GM12878 (cell line): ENCODE results near the gene PLCB2. TPM values are rescaled to one million over a fixed set of nuclear protein-coding genes. Genes with fewer than 3 reads are reported as not detected.

Experiments used
- ATAC-seq: fragments of 200-7000 bp; cut with Tn5 transposase; 3 replicates; pipeline ENCODE4 v1.9.1; 2020; ENCODE audit warnings: mild to moderate bottlenecking, moderate library complexity
- BruUV-seq: library from RNA; stranded (reverse); fragments of 400-500 nt; replicated peaks from 2 replicates; lab custom pipeline; 2021; lab: Mats Ljungman, UMichigan
- CTCF ChIA-PET: fragments of 300-600 bp; sonication (Branson Sonifier 250); formaldehyde crosslinking; extraction: SDS; loops from one replicate; lab custom pipeline; 2021; ENCODE audit warnings: inconsistent platforms; lab: Yijun Ruan, JAX
- POLR2A ChIA-PET: fragments of 350-600 bp; formaldehyde crosslinking; extraction: SDS; loops from one replicate; lab custom pipeline; 2021; ENCODE audit warnings: inconsistent platforms; lab: Charles Lee
- RAD21 ChIA-PET: fragments of 300-600 bp; sonication (Branson Sonifier 250); formaldehyde crosslinking; loops from one replicate; lab custom pipeline; 2023; ENCODE audit warnings: antibody characterized with exemption; ENCODE audit not compliant: unreplicated experiment; lab: Charles Lee
- SMC1A ChIA-PET: fragments of 300-600 bp; sonication (Branson Sonifier 250); formaldehyde crosslinking; loops from one replicate; lab custom pipeline; 2023; ENCODE audit not compliant: unreplicated experiment, uncharacterized antibody; lab: Charles Lee
- DNase-seq: peaks from one replicate; pipeline ENCODE4 v3.0.0-alpha.2; 2011; ENCODE audit warnings: low read depth, low spot score
- FAIRE-seq: peaks from 3 replicates; lab custom pipeline; 2011; peaks lifted over from hg19 to GRCh38; lab: Jason Lieb, UNC
- H2AFZ ChIP-seq: 2 replicates; pipeline ENCODE4 v1.6.0; 2011; ENCODE audit warnings: low read depth, low read length, control low read depth; ENCODE audit not compliant: control insufficient read depth
- H3K27ac ChIP-seq: 2 replicates; pipeline ENCODE4 v1.5.1; 2011; ENCODE audit warnings: control low read depth; ENCODE audit not compliant: control insufficient read depth, insufficient read depth
- H3K27me3 ChIP-seq, 2 experiments: replicated peaks in 1 of 2; 2 replicates each; pipeline versions ENCODE4 v1.6.0 to v1.6.1; 2011; ENCODE audit warnings: low read length in 1 of 2; ENCODE audit not compliant: control insufficient read depth in 2 of 2, insufficient read depth in 2 of 2
- H3K36me3 ChIP-seq, 2 experiments: 2 replicates each; pipeline ENCODE4 v1.5.1; 2011; ENCODE audit warnings: low read length in 1 of 2; ENCODE audit not compliant: control insufficient read depth in 2 of 2, insufficient read depth in 2 of 2
- H3K4me1 ChIP-seq: 2 replicates; pipeline ENCODE4 v1.6.1; 2011; ENCODE audit warnings: mild to moderate bottlenecking, low read length, moderate library complexity, mixed read lengths; ENCODE audit not compliant: control insufficient read depth, insufficient read depth
- H3K4me2 ChIP-seq: 2 replicates; pipeline ENCODE4 v1.6.0; 2011; ENCODE audit warnings: control low read depth; ENCODE audit not compliant: control insufficient read depth, insufficient read depth
- H3K4me3 ChIP-seq: fragments of 200-600 bp; sonication (generic); 2 replicates; pipeline ENCODE4 v1.5.1; 2016
- H3K79me2 ChIP-seq: 2 replicates; pipeline ENCODE4 v1.6.0; 2011; ENCODE audit warnings: low read length; ENCODE audit not compliant: control insufficient read depth, insufficient read depth
- H3K9ac ChIP-seq: 2 replicates; pipeline ENCODE4 v1.8.0; 2011; ENCODE audit warnings: low read length, control low read depth, mixed read lengths; ENCODE audit not compliant: control insufficient read depth, insufficient read depth
- H3K9me3 ChIP-seq: replicated peaks from 3 replicates; pipeline ENCODE4 v1.5.1; 2011; ENCODE audit warnings: mild to moderate bottlenecking, low read length; ENCODE audit not compliant: control insufficient read depth, insufficient read depth
- H4K20me1 ChIP-seq: 2 replicates; pipeline ENCODE4 v1.6.0; 2011; ENCODE audit not compliant: control insufficient read depth, insufficient read depth
- HCFC1 ChIP-seq: fragments of 150-350 bp; IDR thresholded peaks from 2 replicates; pipeline ENCODE4 v1.6.1; 2014; ENCODE audit warnings: low read length
- POLR2A ChIP-seq: IDR thresholded peaks from 2 replicates; pipeline ENCODE4 v1.6.1; 2011; ENCODE audit warnings: low read depth, mild to moderate bottlenecking, low read length
- RAD21 ChIP-seq: IDR thresholded peaks from 2 replicates; pipeline ENCODE4 v1.6.1; 2011; ENCODE audit warnings: mild to moderate bottlenecking, low read depth, low read length, moderate library complexity; ENCODE audit not compliant: insufficient read depth
- RUNX3 ChIP-seq: IDR thresholded peaks from 2 replicates; pipeline ENCODE4 v1.6.1; 2012; ENCODE audit warnings: low read length, inconsistent platforms
- SIN3A ChIP-seq: IDR thresholded peaks from 2 replicates; pipeline ENCODE4 v1.6.1; 2012; ENCODE audit warnings: low read depth, low read length, improper control_type of control experiment
- SREBF2 ChIP-seq: IDR thresholded peaks from 2 replicates; pipeline ENCODE4 v1.6.1; 2012; ENCODE audit warnings: mild to moderate bottlenecking, low read length
- STAT3 ChIP-seq: IDR thresholded peaks from 2 replicates; pipeline ENCODE4 v1.6.1; 2011; ENCODE audit warnings: low read depth, low read length, improper control_type of control experiment
- YY1 ChIP-seq: IDR thresholded peaks from 2 replicates; pipeline ENCODE4 v1.6.1; 2011; ENCODE audit warnings: low read depth, mild to moderate bottlenecking, low read length
- WGBS: methylation state at CpG from one replicate; pipeline ENCODE4 v1.1.6; 2016; ENCODE audit warnings: low lambda C conversion rate; ENCODE audit not compliant: insufficient replicate concordance, insufficient coverage; ENCODE audit errors: missing lambda C conversion rate; 5-methylcytosine and 5-hydroxymethylcytosine counted together
- in situ Hi-C: fragments of 300-500 bp; cut with MboI; formaldehyde crosslinking; loops from 9 replicates; pipeline ENCODE4 v1.14.3; 2018; ENCODE audit warnings: mixed read lengths
- intact Hi-C: fragments of 100-400 bp; cut with micrococcal nuclease; formaldehyde crosslinking; loops from one replicate; pipeline ENCODE4 v1.14.2; 2022; ENCODE audit not compliant: unreplicated experiment
- polyA plus RNA-seq, 11 experiments: library from polyadenylated mRNA; depleted of rRNA in 4 of 11; unstranded in 6 of 11; stranded (reverse) in 5 of 11; fragments of >200 nt; fragmentation: Nextera tagmentation in 4 of 11; fragmentation: Illumina TruSeq in 1 of 11; extraction: Ambion mirVana in 4 of 11; extraction: Trizol in 1 of 11; gene quantifications; 1 replicate in 1 of 11; 2 replicates in 10 of 11; pipeline versions ENCODE4 v1.2.1 to v1.2.3, GENCODE V29; 2011 to 2016; ENCODE audit warnings: inconsistent platforms in 2 of 11, missing spikeins in 2 of 11, low read depth in 1 of 11
- total RNA-seq, 4 experiments: library from RNA; depleted of rRNA in 3 of 4; stranded (reverse); fragments of >200 nt in 3 of 4; fragmentation: Illumina TruSeq in 1 of 4; extraction: Trizol in 1 of 4; gene quantifications; 2 replicates each; pipeline versions ENCODE4 v1.2.1 to v1.2.3, GENCODE V29; 2013 to 2021
- TF ChIP-seq, protein P1 (sequence below), 3 experiments: IDR thresholded peaks in 2 of 3; conservative IDR thresholded peaks in 1 of 3; 2 replicates each; pipeline ENCODE4 v1.5.1; 2011; ENCODE audit warnings: low read depth in 3 of 3, low read length in 3 of 3, mild to moderate bottlenecking in 3 of 3, control low read depth in 2 of 3, moderate library complexity in 2 of 3, inconsistent platforms in 1 of 3, mixed read lengths in 1 of 3; ENCODE audit not compliant: control insufficient read depth in 2 of 3, insufficient read depth in 1 of 3; ENCODE audit errors: extremely low read depth in 1 of 3
- TF ChIP-seq, protein P2 (sequence below): IDR thresholded peaks from 2 replicates; pipeline ENCODE4 v1.6.1; 2012; ENCODE audit warnings: low read depth, low read length, improper control_type of control experiment
- TF ChIP-seq, protein P3 (sequence below): IDR thresholded peaks from 2 replicates; pipeline ENCODE4 v1.6.1; 2011; ENCODE audit warnings: borderline replicate concordance, low read depth, mild to moderate bottlenecking, moderate library complexity, low read length; ENCODE audit not compliant: insufficient read depth, poor library complexity, severe bottlenecking
- TF ChIP-seq, protein P4 (sequence below): fragments of 450-650 bp; IDR thresholded peaks from 2 replicates; pipeline ENCODE4 v1.6.1; 2017; ENCODE audit warnings: mild to moderate bottlenecking, moderate library complexity
- TF ChIP-seq, protein P5 (sequence below): IDR thresholded peaks from 2 replicates; pipeline ENCODE4 v1.6.1; 2011; ENCODE audit warnings: mild to moderate bottlenecking, low read depth, low read length, moderate library complexity; ENCODE audit not compliant: insufficient replicate concordance

The PLCB2 gene
- total and polyA plus RNA-seq, 10 of the 15 experiments (the other 5 are each of a cell fraction or from before 2014, with no cell fraction given) = 1.2 to 39.4 (median 10.7) TPM

DNA sequence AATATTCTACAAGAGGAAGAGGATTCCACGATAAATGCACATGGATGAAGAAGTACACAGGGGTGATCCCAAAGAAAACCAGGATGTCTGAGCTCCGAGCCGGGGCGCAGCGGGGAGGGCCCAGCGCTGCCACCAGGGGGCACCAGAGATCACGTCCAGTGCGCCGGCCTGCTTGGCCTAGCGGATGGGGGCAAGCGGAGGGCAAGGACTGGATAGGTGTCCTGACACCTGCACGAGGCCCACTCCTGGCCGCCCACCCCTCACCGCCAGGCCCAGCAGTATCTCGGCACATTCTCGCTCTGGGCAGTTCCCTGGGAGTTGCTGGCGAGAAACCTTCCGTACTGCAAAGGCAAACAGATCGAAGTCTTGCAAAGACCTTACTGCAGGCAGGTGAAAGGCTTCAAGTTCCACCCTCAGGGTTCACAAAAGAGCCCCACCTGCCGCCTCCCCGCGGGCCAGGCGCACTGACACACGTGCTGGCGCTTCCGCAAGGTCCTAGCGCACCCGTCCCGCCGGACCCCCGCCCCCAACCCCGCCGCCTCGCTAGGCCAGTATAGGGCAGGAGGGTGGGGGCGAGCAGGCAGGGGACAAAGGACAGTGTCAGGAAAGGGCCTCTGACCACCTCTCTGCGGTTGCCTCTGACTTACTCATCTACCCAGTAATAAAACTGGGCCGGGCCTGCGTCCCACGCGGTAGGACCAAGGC is 28.1 kb downstream of the PLCB2 start:
- RAD21 ChIA-PET = interaction anchor here (0.6 to 5.7 kb wide), 18 partner anchors 19 to 250 kb away, joined by 3 to 93 read pairs (median 4); partner anchors contain the start of genes CCDC9B and PLCB2
- POLR2A ChIA-PET = interaction anchor here (1.0 to 1.7 kb wide), 3 partner anchors 12 to 62 kb away, joined by 3 to 6 read pairs (median 5); no protein-coding TSS in a partner anchor
- no peaks in the 10 kb centered on the region for H3K79me2 ChIP-seq
- ATAC-seq = peak; percentile 75
- no peak for DNase-seq
- H4K20me1 ChIP-seq = no peaks in the 10 kb centered on the region; the same call in 1 of the 2 replicates
- H3K27me3 ChIP-seq = peaks cover 4 to 17% of the 10 kb centered on the region in 2 experiments
- no peaks in the 10 kb centered on the region; the same call in 2 of the 3 replicates for H3K9me3 ChIP-seq
- BruUV-seq = no TSS peak
- peaks cover 11% of the 10 kb centered on the region for H3K4me1 ChIP-seq
- no peak overlapping the region for H2AFZ ChIP-seq
- no peak overlapping the region for H3K4me2 ChIP-seq
- FAIRE-seq = peak; percentile 80
- H3K4me3 ChIP-seq = no peak overlapping the region
- WGBS = 26% methylated on average over 28 of the region's 40 CpGs
- no peaks in the 10 kb centered on the region for H3K36me3 ChIP-seq
- in situ Hi-C loops = loop anchor here (5.0 to 10.0 kb wide), 3 partner anchors 33 to 495 kb away; partner anchors contain the start of gene FSIP1
- CTCF ChIA-PET = interaction anchor here (0.6 to 11.7 kb wide), 46 partner anchors 9 to 580 kb away, joined by 3 to 296 read pairs (median 4); partner anchors contain the start of genes BMF, CCDC9B, INAFM2 and PLCB2
- no peak overlapping the region for H3K27ac ChIP-seq
- intact Hi-C loops = loop anchor here (1.0 to 10.0 kb wide), 5 partner anchors 31 to 395 kb away; partner anchors contain the start of gene BMF
- H3K9ac ChIP-seq = no peak overlapping the region
- SMC1A ChIA-PET = interaction anchor here (0.6 to 4.8 kb wide), 13 partner anchors 8 to 244 kb away, joined by 3 to 83 read pairs (median 5); partner anchors contain the start of gene PLCB2
- TF ChIP-seq POLR2A (no peak), STAT3 (no peak), SIN3A (no peak), RAD21 (peak; percentile 75), HCFC1 (no peak), RUNX3 (no peak), YY1 (0 out of 2 replicates have a peak, but pooled peaks have one; percentile 37), SREBF2 (no peak)
- TF ChIP-seq, protein P1, sequence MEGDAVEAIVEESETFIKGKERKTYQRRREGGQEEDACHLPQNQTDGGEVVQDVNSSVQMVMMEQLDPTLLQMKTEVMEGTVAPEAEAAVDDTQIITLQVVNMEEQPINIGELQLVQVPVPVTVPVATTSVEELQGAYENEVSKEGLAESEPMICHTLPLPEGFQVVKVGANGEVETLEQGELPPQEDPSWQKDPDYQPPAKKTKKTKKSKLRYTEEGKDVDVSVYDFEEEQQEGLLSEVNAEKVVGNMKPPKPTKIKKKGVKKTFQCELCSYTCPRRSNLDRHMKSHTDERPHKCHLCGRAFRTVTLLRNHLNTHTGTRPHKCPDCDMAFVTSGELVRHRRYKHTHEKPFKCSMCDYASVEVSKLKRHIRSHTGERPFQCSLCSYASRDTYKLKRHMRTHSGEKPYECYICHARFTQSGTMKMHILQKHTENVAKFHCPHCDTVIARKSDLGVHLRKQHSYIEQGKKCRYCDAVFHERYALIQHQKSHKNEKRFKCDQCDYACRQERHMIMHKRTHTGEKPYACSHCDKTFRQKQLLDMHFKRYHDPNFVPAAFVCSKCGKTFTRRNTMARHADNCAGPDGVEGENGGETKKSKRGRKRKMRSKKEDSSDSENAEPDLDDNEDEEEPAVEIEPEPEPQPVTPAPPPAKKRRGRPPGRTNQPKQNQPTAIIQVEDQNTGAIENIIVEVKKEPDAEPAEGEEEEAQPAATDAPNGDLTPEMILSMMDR (IDR thresholded peaks at IDR 0.05 in 2 of 3, conservative IDR thresholded peaks at IDR 0.05 in 1 of 3; ENCODE audit: control insufficient read depth in 2 of 3, extremely low read depth in 1 of 3, insufficient read depth in 1 of 3, low read depth in 3 of 3, low read length in 3 of 3) = peak; percentile 93 to 98 (median 93)
- TF ChIP-seq, protein P2, sequence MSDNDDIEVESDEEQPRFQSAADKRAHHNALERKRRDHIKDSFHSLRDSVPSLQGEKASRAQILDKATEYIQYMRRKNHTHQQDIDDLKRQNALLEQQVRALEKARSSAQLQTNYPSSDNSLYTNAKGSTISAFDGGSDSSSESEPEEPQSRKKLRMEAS = 0 out of 2 replicates have a peak, but pooled peaks have one; percentile 28
- TF ChIP-seq, protein P3, sequence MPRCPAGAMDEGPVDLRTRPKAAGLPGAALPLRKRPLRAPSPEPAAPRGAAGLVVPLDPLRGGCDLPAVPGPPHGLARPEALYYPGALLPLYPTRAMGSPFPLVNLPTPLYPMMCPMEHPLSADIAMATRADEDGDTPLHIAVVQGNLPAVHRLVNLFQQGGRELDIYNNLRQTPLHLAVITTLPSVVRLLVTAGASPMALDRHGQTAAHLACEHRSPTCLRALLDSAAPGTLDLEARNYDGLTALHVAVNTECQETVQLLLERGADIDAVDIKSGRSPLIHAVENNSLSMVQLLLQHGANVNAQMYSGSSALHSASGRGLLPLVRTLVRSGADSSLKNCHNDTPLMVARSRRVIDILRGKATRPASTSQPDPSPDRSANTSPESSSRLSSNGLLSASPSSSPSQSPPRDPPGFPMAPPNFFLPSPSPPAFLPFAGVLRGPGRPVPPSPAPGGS = no peak
- TF ChIP-seq, protein P4, sequence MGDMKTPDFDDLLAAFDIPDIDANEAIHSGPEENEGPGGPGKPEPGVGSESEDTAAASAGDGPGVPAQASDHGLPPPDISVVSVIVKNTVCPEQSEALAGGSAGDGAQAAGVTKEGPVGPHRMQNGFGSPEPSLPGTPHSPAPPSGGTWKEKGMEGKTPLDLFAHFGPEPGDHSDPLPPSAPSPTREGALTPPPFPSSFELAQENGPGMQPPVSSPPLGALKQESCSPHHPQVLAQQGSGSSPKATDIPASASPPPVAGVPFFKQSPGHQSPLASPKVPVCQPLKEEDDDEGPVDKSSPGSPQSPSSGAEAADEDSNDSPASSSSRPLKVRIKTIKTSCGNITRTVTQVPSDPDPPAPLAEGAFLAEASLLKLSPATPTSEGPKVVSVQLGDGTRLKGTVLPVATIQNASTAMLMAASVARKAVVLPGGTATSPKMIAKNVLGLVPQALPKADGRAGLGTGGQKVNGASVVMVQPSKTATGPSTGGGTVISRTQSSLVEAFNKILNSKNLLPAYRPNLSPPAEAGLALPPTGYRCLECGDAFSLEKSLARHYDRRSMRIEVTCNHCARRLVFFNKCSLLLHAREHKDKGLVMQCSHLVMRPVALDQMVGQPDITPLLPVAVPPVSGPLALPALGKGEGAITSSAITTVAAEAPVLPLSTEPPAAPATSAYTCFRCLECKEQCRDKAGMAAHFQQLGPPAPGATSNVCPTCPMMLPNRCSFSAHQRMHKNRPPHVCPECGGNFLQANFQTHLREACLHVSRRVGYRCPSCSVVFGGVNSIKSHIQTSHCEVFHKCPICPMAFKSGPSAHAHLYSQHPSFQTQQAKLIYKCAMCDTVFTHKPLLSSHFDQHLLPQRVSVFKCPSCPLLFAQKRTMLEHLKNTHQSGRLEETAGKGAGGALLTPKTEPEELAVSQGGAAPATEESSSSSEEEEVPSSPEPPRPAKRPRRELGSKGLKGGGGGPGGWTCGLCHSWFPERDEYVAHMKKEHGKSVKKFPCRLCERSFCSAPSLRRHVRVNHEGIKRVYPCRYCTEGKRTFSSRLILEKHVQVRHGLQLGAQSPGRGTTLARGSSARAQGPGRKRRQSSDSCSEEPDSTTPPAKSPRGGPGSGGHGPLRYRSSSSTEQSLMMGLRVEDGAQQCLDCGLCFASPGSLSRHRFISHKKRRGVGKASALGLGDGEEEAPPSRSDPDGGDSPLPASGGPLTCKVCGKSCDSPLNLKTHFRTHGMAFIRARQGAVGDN = no peak
- TF ChIP-seq, protein P5, sequence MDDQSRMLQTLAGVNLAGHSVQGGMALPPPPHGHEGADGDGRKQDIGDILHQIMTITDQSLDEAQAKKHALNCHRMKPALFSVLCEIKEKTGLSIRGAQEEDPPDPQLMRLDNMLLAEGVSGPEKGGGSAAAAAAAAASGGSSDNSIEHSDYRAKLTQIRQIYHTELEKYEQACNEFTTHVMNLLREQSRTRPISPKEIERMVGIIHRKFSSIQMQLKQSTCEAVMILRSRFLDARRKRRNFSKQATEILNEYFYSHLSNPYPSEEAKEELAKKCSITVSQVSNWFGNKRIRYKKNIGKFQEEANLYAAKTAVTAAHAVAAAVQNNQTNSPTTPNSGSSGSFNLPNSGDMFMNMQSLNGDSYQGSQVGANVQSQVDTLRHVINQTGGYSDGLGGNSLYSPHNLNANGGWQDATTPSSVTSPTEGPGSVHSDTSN = no peak
